K562 (cell line): ENCODE results near the gene CNTNAP3.
"Not testable (repeated sequence)": the region's sequence is repeated elsewhere in the genome, so short reads cannot be mapped to it uniquely, and the experiment has no call there.

Experiments
- CTCF ChIP-seq, 3 experiments: IDR thresholded peaks in 2 of 3; conservative IDR thresholded peaks in 1 of 3; 2 replicates each; pipeline ENCODE4 v1.5.1; 2011 to 2012; ENCODE audit warnings: low read length in 3 of 3, mild to moderate bottlenecking in 3 of 3, control low read depth in 2 of 3, improper control_type of control experiment in 1 of 3, inconsistent platforms in 1 of 3, low read depth in 1 of 3, mixed read lengths in 1 of 3, moderate library complexity in 1 of 3; ENCODE audit not compliant: insufficient read depth in 2 of 3
- EGR1 ChIP-seq: fragments of 450-650 bp; conservative IDR thresholded peaks from 2 replicates; pipeline ENCODE4 v1.6.1; 2017; ENCODE audit warnings: mild to moderate bottlenecking
- KLF13 ChIP-seq: fragments of 450-650 bp; IDR thresholded peaks from 2 replicates; pipeline ENCODE4 v1.6.1; 2016; ENCODE audit warnings: missing genetic modification characterization, low read depth, mild to moderate bottlenecking, missing compliant biosample characterization, moderate library complexity, borderline replicate concordance
- NFYB ChIP-seq: IDR thresholded peaks from 2 replicates; pipeline ENCODE4 v1.6.1; 2011; ENCODE audit warnings: mild to moderate bottlenecking, moderate library complexity; ENCODE audit not compliant: insufficient read length; ENCODE audit errors: extremely low read depth
- RB1 ChIP-seq: fragments of 450-650 bp; IDR thresholded peaks from 2 replicates; pipeline ENCODE4 v1.6.1; 2017; ENCODE audit warnings: low read depth, mild to moderate bottlenecking
- RBM22 ChIP-seq: fragments of 200-400 bp; formaldehyde crosslinking; IDR thresholded peaks from 2 replicates; pipeline ENCODE4 v1.6.1; 2018; ENCODE audit warnings: low read length, low read depth; ENCODE audit not compliant: poor library complexity, severe bottlenecking
- TAF1 ChIP-seq: IDR thresholded peaks from 2 replicates; pipeline ENCODE4 v1.6.1; 2011; ENCODE audit warnings: mild to moderate bottlenecking, low read length, moderate library complexity; ENCODE audit not compliant: insufficient read depth, control insufficient read depth, severe bottlenecking; ENCODE audit errors: extremely low read depth
- TFE3 ChIP-seq: fragments of 450-650 bp; formaldehyde crosslinking; IDR thresholded peaks from 2 replicates; pipeline ENCODE4 v1.4.0; 2020; ENCODE audit warnings: mild to moderate bottlenecking, mixed read lengths
- YBX1 ChIP-seq: fragments of 450-650 bp; IDR thresholded peaks from 2 replicates; pipeline ENCODE4 v1.7.1; 2016; ENCODE audit warnings: mild to moderate bottlenecking
- ZFP36 ChIP-seq: fragments of 150-350 bp; IDR thresholded peaks from 2 replicates; pipeline ENCODE4 v1.6.1; 2018; ENCODE audit warnings: low read length, low read depth; ENCODE audit not compliant: partially characterized antibody

DNA sequence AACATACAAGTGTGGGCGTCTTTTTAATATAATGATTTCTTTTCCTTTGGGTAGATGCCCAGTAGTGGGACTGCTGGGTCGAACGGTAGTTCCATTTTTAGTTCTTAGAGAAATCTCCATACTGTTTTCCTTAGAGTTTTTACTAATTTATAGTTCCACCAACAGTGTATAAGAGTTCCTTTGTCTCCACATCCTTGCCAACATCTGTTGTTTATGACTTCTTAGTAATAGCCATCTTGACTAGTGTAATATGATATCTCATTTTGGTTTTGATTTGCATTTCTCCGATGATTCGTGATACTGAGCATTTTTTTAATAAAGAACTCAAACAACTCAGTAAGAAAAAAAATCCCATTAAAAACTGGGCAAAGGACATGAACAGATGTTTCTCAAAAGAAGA lies 225.0 kb downstream of the CNTNAP3 start:
- not testable (repeated sequence) for TF ChIP-seq RB1; YBX1; CTCF (IDR thresholded peaks at IDR 0.05 in 2 of 3, conservative IDR thresholded peaks at IDR 0.05 in 1 of 3; ENCODE audit: insufficient read depth in 2 of 3, low read depth in 1 of 3, low read length in 3 of 3); NFYB; ZFP36; TAF1; TFE3; RBM22; EGR1; KLF13 (tag)
